Stimulated activated CD4-positive, alpha-beta T cell treated with anti-CD3 and anti-CD28 coated beads, Interleukin-4, amount 100 ng/mL, for 4 hours (primary cell): Measurements from ENCODE around the gene SLC22A4.

Experiments used
- DNase-seq, 2 experiments: peaks; one replicate each; pipeline ENCODE4 v3.0.0-alpha.2; 2020

Gene SLC22A4

DNA sequence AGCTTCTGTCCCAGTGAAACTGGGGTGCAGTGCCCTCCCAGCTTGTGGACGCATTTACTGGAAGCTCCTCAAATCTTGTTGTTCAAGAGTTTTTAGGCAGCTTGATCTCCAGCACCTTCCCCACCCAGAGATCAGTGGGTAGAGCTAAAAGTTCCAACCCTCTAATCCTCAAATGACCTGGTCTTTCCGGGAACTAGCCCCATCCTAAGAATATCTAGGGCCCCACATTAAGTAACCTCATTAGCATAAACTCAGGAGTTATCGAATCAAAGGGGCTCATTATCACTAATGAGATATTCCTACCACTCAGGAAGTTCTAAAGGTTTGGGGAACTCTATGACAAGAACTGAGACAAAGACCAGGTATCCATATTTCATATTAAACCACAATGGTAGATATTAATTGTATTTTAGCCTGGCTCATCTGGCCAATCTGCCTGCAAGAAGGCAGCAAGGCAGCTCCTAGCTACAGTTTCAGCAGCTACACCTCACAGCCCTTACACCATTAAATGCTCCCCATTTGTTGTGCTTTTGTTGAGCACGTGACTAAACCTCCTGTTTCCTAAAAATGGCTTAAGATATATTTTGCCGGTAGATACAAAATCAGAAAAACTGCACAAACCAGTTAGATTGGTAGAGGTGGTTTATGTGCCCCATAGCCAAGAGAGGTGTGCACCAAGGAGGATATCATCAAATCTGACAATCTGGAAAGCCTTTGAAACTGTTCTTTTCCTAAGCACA lies 50.8 kb downstream of the SLC22A4 start:
- no peak for DNase-seq

DNA sequence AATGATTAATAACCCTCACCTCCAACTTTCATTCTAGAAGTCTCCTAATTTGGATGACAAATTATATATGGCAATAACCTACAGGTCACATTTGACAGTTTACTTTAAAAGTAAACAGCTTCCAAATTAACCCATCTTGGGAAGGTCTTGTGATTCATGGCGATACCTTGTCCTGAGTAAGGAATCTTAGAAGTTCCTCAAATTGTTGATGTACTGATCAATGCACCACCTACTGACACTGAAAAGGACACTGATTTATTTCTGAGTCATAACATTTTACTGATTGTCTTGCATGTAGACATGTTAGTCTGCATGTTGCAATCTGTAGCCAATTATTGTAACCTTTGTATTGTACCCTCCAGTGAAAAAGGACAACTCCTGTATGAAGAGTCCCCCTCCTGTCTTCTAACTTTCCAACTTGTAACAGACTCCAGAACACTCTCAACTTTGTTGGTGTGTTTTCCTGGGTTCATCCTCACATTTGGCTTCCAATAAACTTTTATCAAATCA lies 59.3 kb downstream of the SLC22A4 start:
- no peak for DNase-seq

DNA sequence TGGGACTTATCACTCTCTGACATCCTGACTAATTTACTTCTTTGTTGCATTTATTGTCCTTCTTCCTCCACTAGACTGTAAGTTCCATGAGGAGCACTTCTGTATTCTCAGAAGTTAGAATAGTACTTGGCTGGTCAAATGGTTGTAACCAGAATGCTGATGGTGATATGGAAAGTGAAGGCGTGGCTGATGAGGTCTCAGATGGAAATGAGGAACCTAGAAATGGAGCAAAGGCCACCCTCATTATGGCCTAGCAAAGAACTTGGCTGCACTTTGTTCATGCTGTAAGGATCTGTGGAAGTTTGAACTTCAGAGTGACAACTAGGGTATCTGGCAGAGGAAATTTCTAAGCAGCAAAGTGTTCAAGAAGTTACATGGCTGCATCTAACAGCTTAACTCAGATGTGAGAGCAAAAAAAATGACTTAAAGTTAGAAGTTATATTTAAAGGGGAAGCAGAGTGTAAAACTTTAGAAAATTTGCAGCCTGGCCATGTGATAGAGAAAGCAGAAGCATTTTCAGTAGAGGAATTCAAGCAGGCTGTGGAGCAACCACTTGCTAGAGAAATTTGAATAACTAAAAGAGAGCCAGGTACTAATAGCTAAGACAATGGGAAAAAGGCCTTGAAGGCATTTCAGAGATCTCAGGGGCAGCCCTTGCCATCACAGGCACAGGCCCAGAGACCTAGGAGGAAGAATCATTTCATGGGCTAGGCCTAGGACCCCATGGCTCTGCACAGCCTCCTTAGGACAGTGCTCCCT lies 60.4 kb downstream of the SLC22A4 start:
- DNase-seq, result no peak

DNA sequence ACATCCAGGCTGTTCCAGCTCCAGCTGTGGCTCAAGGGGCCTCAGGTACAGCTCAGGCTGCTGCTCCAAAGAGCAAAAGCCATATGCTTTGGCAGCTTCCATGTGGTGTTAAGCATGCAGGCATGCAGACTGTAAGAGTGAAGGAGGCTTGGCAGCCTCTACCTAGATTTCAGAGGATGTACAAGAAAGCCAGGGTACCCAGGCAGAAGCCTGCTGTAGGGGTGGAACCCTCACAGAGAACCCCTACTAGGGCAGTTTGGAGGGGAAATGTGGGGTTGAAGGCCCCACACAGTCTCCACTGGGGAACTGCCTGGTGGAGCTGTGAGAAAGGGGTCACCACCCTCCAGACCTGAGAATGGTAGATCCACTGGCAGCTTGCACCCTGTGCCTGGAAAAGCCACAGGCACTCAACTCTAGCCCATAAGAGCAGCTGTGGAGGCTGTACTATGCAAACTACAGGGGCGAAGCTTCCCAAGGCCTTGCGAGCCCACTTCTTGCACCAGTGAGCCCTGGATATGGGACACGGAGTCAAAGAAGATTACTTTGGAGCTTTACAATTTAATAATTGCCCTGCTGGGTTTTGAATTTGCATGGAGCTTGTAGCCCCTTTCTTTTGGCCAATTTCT lies 61.1 kb downstream of the SLC22A4 start:
- DNase-seq, result no peak

DNA sequence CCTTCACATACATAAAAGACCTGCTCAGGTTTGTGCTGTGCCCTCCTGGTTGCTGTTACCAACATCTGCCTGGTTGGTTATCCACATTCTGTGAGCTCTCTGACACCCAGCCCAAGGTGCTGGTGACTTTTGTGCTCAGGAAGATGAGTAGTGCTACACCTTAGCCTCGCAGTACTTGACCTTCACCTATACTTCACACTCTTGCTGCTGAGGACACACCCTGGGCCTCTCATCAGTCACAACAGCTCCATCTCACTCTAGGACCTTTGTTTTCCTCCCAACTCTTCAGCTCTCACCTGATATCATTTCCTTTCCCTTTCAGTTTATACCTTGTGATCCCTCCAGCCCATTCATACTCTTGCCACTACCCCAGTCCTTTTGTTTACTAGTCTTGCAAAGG lies 64.6 kb downstream of the SLC22A4 start:
- no peak for DNase-seq

DNA sequence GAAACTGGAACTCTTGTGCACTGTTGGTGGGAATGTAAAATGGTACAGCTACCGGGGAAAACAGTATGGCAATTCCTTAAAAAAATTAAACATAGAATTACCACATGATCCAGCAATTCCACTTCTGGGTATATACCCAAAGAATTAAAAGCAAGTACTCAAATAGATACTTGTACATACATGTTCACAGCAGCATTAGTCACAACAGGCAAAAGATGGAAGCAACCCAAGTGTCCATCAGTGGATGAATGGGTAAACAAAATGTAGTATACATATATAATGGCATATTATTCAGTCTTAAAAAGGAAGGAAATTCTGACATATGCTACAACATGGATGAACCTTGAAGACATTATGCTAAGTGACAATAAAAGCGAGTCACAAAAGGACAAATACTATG lies 67.9 kb downstream of the SLC22A4 start:
- no peak for DNase-seq

GRCh38 chr5:132363431-132364112 lies 69.4 kb downstream of the SLC22A4 start:
- DNase-seq, result no peak

GRCh38 chr5:132364319-132364718 lies 70.1 kb downstream of the SLC22A4 start:
- DNase-seq, result no peak

- no peak for DNase-seq
Observed at GRCh38 chr5:132365213-132365612, 71.0 kb downstream of the SLC22A4 start.

DNA sequence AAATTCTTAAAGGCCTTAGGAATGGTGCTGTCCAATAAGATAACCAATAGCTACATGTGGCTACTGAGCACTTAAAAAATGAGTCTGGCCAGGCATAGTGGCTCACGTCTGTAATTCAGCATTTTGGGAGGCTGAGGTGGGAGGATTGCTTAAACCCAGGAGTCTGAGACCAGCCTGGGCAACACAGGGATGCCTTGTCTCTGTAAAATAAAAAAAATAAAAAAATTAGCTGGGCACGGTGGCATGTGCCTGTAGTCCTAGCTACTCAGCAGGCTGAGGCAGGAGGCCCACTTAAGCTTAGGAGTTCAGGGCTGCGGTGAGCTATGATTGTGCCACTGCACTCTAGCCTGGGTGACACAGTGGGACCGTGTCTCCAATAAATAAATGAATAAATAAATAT lies 74.0 kb downstream of the SLC22A4 start:
- DNase-seq, result no peak

DNA sequence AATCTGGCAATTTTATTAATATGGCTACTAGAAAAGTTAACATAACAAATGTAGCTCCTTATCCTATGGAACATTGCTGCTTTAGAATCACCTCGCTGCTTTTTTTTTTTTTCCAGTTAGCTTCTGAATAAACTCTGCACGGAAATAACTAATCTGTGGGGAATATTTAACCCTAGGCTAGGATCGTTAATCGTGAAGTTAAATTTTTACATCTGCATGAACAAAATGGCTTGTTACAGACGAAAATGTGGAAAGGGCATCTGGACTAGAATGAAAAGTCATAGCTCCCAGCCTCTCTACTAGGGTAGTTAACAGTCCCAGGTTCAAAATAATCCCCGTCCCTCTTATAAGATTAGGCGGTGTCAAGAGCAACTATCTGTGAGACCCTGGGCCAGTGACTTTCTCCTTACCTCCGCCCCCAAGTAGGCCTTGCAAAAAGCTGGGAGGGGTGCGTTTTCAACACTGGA lies 74.8 kb downstream of the SLC22A4 start:
- DNase-seq, result no peak

DNA sequence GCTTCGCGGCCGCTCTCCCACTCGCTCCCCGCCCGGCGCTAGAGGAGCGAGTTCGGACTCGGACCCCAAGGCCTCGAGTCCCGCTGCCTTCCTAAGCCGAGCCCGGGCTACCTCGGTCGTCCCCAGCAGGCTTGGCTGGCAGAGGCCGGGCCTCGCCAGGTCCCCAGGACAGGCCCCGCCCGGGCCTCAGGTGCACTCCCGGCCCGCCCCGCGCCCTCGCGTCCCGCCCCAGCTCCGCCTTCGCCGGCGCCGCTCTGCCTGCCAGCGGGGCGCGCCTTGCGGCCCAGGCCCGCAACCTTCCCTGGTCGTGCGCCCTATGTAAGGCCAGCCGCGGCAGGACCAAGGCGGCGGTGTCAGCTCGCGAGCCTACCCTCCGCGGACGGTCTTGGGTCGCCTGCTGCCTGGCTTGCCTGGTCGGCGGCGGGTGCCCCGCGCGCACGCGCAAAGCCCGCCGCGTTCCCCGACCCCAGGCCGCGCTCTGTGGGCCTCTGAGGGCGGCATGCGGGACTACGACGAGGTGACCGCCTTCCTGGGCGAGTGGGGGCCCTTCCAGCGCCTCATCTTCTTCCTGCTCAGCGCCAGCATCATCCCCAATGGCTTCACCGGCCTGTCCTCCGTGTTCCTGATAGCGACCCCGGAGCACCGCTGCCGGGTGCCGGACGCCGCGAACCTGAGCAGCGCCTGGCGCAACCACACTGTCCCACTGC lies 75.4 kb downstream of the SLC22A4 start, which contains the start of gene SLC22A5:
Gene SLC22A5, plus strand, starts transcription at position 237 of the 707 bp plus-strand sequence. Its CDS starts 263 bp downstream, at position 500.
- DNase-seq, result peak; percentile 63 to 76

- no peak for DNase-seq
Observed at GRCh38 chr5:132370181-132370970, 76.2 kb downstream of the SLC22A4 start.

DNA sequence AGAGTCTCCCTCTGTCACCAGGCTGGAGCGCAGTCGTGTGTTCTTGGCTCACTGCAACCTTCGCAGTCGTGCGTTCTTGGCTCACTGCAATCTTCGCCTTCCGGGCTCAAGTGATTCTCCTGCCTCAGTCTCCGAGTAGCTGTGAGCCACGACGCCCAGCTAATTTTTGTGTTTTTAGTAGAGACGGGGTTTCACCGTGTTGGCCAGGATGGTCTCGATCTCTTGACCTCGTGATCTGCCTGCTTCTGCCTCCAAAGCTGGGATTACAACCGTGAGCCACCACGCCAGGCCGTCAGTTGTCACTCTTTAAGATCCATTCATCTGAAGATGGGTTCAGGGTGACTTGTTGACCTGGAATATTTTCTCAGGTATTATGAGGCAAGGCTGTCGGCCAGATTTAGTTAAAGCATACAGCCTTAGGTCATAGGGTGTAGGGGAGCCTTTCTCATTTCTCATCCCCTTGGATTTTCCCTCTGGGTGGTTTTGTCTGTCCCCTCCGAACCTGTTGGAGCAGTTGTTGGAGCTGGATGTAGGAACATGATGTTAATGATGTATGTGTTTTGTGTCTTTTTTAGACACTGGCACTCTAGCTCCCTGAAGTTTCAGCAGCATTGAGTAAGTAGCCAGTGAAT lies 76.9 kb downstream of the SLC22A4 start:
- DNase-seq, result no peak

GRCh38 chr5:132371603-132371994 lies 77.4 kb downstream of the SLC22A4 start:
- no peak for DNase-seq

GRCh38 chr5:132372127-132372526 lies 77.9 kb downstream of the SLC22A4 start:
- DNase-seq, result no peak

GRCh38 chr5:132372542-132372941 lies 78.3 kb downstream of the SLC22A4 start:
- DNase-seq, result no peak

GRCh38 chr5:132375957-132376356 lies 81.8 kb downstream of the SLC22A4 start:
- no peak for DNase-seq

DNA sequence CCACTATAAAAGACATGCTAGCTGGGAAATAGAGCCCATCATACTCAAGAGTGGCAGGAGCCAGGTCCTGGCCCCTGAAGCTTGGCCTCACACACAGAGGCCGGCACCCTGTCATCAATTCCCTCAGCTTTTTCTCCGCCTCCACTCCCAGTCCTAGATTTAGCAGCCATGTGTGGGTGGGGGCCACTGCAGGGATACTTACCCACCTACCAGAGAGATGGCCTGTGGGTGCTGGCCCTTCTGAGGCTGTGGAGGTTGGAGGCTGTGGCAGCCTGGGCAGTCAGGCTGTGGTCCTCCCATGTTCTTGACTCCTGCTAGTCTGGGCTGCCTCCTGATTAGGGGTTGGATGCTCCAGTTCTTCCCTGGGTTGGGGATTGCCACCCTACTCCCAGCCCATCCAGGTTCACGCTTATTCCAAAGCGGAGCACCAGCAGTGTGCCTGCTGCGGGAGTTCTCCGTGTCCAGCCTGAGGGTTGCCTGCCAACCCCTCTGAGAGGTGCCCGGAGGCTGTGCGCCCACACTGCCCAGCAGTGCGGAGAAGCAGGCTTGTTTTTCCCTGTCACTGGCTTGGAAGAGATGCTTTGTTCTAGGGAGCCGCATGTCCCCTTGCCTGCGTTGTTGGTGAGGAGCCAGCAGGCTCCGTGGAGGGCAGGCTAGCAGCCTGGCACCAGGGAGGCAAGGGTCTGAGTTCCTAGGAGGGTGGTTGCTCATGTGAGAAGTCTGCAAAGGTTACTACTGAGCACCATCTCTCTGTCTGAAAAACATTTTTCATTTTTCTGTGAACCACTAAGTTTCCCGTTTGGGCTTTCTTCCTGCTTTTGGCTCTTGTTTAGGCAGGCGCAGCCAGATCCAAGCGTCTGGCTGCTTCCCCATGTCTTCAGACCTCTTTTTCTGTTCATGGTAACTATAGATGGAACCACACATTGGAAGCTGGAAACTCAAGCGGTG lies 82.8 kb downstream of the SLC22A4 start:
- no peak for DNase-seq

DNA sequence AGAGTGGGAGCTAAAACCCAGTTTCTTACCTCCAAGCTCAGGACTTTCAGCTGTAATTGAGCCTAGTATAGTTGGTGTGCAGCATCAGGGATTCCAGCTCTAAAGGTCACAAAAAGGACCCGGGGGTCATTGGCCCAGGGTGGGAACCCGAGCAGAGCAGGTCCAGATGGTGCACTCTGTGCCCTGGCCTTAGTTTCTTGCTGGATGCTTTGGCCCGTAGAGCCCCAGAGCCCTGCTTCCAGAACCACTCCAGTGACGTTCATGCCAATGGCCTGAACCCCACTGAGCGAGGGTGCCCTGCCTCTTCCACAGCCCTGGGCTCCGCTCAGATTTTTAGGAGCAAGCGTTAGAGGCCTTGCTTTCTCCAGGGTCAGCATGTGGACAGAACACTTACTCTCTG lies 83.5 kb downstream of the SLC22A4 start:
- no peak for DNase-seq
